Suprapubic skin (tissue), 4 donors: ENCODE results near the gene TRAF3IP1. TPM values are rescaled to one million over a fixed set of nuclear protein-coding genes. Genes with fewer than 3 reads are reported as not detected.
A peak's percentile ranks its signal among the peaks of the same experiment; 100 is the strongest.

Experiments
- DNase-seq, 2 donors: peaks; one replicate each; pipeline ENCODE4 v3.0.0-alpha.2; 2019; ENCODE audit warnings: low spot score in 2 of 2
- H3K27ac ChIP-seq: fragments of 200-600 bp; sonication (generic); one replicate; pipeline ENCODE4 v1.5.1; 2019
- H3K27me3 ChIP-seq: fragments of 200-600 bp; sonication (generic); one replicate; pipeline ENCODE4 v1.5.1; 2019
- H3K36me3 ChIP-seq: fragments of 200-600 bp; sonication (generic); one replicate; pipeline ENCODE4 v1.5.1; 2019
- H3K4me1 ChIP-seq: fragments of 200-600 bp; sonication (generic); one replicate; pipeline ENCODE4 v1.5.1; 2019
- H3K4me3 ChIP-seq: fragments of 200-600 bp; sonication (generic); one replicate; pipeline ENCODE4 v1.5.1; 2019; ENCODE audit warnings: mild to moderate bottlenecking
- H3K9me3 ChIP-seq: fragments of 200-600 bp; sonication (generic); one replicate; pipeline ENCODE4 v1.5.1; 2019
- EP300 ChIP-seq: sonication (generic); formaldehyde crosslinking; IDR thresholded peaks from one replicate; pipeline ENCODE4 v1.6.1; 2017; ENCODE audit warnings: antibody characterized with exemption
- POLR2A ChIP-seq, 2 donors: fragments of 450-650 bp; IDR thresholded peaks; one replicate each; pipeline ENCODE4 v1.6.1; 2017; ENCODE audit warnings: antibody characterized with exemption in 2 of 2, mild to moderate bottlenecking in 2 of 2, moderate library complexity in 2 of 2
- POLR2AphosphoS5 ChIP-seq, 3 donors: sonication (generic); formaldehyde crosslinking; IDR thresholded peaks; one replicate each; pipeline ENCODE4 v1.6.1; 2017; ENCODE audit warnings: antibody characterized with exemption in 3 of 3
- WGBS: methylation state at CpG from one replicate; pipeline ENCODE4 v1.1.5; 2018; 5-methylcytosine and 5-hydroxymethylcytosine counted together
- total RNA-seq, 4 donors: library from RNA; depleted of rRNA; stranded (reverse); fragments of >200 nt; gene quantifications; one replicate each; pipeline ENCODE4 v1.1.0, GENCODE V29; 2016
- TF ChIP-seq, protein P1 (sequence below), 2 donors: fragments of 200-600 bp in 1 of 2; fragments of 450-650 bp in 1 of 2; sonication (generic) in 1 of 2; IDR thresholded peaks; one replicate each; pipeline ENCODE4 v1.5.1; 2016 to 2019; ENCODE audit warnings: antibody characterized with exemption in 2 of 2, mild to moderate bottlenecking in 1 of 2, moderate library complexity in 1 of 2

Gene TRAF3IP1
- total RNA-seq, 4 donors from 2014 or later: 10.2 to 15.4 (median 10.6) TPM

DNA sequence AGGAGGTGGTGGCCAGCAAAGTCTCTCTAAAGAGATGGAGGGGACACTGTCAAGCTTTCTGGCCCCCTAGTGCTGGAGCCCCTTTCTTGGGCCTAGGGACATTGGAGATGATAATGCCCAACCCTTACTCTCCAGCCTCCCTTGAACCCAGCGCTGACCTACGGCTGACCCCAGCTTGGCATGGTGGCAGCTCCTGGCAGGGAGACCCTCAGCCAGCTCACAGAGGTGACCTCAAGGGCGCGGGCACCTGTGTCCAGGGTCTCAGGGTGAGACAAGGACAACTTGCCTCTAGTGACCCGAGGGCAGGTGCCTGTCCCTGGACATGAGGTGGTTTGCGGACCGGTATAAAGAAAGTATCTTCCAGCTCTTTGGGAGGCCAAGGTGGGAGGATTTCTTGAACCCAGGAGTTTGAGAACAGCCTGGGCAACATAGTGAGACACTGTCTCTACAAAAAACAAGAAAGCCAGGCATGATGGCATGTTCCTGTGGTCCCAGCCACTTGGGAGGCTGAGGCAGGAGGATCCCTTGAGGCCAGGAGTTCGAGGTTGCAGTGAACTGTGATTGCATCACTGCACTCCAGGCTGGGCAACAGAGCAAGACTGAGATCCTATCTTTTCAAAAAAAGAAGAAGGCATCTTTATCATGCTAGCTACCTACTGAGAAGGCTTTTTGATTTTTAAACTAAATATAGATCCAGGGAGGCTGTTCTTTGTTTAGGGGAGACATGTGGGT is 28.6 kb upstream of the TRAF3IP1 start:
- no peak for TF ChIP-seq EP300
- no peak for TF ChIP-seq POLR2A (IDR thresholded peaks at IDR 0.05)
- TF ChIP-seq, protein P1, sequence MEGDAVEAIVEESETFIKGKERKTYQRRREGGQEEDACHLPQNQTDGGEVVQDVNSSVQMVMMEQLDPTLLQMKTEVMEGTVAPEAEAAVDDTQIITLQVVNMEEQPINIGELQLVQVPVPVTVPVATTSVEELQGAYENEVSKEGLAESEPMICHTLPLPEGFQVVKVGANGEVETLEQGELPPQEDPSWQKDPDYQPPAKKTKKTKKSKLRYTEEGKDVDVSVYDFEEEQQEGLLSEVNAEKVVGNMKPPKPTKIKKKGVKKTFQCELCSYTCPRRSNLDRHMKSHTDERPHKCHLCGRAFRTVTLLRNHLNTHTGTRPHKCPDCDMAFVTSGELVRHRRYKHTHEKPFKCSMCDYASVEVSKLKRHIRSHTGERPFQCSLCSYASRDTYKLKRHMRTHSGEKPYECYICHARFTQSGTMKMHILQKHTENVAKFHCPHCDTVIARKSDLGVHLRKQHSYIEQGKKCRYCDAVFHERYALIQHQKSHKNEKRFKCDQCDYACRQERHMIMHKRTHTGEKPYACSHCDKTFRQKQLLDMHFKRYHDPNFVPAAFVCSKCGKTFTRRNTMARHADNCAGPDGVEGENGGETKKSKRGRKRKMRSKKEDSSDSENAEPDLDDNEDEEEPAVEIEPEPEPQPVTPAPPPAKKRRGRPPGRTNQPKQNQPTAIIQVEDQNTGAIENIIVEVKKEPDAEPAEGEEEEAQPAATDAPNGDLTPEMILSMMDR (IDR thresholded peaks at IDR 0.05): no peak
- TF ChIP-seq POLR2AphosphoS5 (IDR thresholded peaks at IDR 0.05): no peak
- Histone ChIP-seq H3K27me3 (no peaks in the 10 kb centered on the region), H3K4me3 (no peak overlapping the region), H3K4me1 (peaks cover 39% of the 10 kb centered on the region), H3K9me3 (no peaks in the 10 kb centered on the region), H3K27ac (peak overlapping the region; percentile 89), H3K36me3 (no peaks in the 10 kb centered on the region)
- 95% methylated on average over 2 of the region's 8 CpGs for WGBS
- no peak for DNase-seq

DNA sequence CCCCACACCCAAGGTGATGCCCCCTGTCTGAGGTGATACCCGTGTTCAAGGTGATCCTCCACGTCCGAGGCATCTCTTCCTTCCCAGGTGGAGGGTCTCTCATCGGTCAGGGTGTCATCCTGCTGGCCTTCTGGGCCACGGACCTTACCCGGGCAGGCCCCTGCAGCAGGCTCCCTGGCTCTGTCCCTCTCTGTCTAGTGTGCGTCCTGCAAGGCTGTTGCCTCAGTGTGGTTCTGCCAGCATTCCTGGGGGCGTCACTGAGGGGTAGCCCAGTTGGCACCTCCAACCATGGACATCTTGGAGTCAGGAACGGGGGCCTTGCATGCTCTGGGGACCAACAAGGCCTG is 26.3 kb upstream of the TRAF3IP1 start:
- peaks cover 3% of the 10 kb centered on the region for H3K27me3 ChIP-seq
- H3K4me3 ChIP-seq: no peak overlapping the region
- TF ChIP-seq POLR2AphosphoS5 (IDR thresholded peaks at IDR 0.05): no peak
- TF ChIP-seq, protein P1 (IDR thresholded peaks at IDR 0.05): no peak
- no peak for TF ChIP-seq POLR2A (IDR thresholded peaks at IDR 0.05)
- TF ChIP-seq EP300: no peak
- no peaks in the 10 kb centered on the region for H3K9me3 ChIP-seq
- WGBS: 100% methylated on average over 1 of the region's 9 CpGs
- peaks cover 25% of the 10 kb centered on the region for H3K4me1 ChIP-seq
- peak in 1 of 2 donors; percentile 59 for DNase-seq
- no peak overlapping the region for H3K27ac ChIP-seq
- no peaks in the 10 kb centered on the region for H3K36me3 ChIP-seq

DNA sequence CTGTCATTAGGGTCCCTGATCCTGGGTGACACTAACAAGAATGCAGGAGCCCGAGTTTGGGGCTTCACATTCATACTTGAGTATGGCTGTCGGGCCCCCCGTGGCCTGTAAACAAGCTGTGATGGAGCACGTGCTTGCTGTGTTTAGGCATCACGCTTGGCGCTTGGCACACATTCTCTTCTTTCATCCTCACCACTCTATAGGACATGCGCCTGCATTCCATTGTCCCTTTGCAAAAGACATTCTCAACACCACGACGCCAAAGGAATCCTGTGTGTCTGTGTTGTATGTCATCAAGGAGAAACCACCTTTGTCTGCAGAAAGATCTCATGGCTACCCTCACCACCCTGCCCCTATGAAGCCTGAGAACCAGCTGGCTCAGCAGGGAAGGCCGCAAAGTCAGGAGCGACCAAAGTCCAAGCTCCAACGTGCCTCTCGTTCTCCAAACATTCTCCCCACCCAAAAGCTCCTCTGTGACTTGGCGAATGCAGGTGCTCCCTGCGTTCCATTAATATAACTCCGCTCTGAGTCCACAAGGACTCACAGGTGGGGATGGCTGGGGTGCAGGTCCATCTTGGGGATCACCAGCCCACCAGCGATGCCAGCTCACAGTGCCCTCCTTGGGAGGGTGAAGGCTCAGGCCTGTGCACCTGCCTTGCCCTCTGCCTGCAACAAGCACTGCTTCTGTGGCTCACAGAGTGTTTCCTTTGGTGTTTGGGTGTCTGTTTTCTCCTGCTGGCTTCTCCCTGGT is 25.8 kb upstream of the TRAF3IP1 start:
- H3K9me3 ChIP-seq: no peaks in the 10 kb centered on the region
- H3K4me1 ChIP-seq: peaks cover 21% of the 10 kb centered on the region
- no peaks in the 10 kb centered on the region for H3K36me3 ChIP-seq
- H3K4me3 ChIP-seq: no peak overlapping the region
- no peak overlapping the region for H3K27ac ChIP-seq
- TF ChIP-seq EP300: no peak
- TF ChIP-seq, protein P1 (IDR thresholded peaks at IDR 0.05): no peak
- TF ChIP-seq POLR2A (IDR thresholded peaks at IDR 0.05): no peak
- TF ChIP-seq POLR2AphosphoS5 (IDR thresholded peaks at IDR 0.05): no peak
- 88% methylated on average over 17 of the region's 17 CpGs for WGBS
- peaks cover 3% of the 10 kb centered on the region for H3K27me3 ChIP-seq
- DNase-seq: peak in 1 of 2 donors; percentile 40

DNA sequence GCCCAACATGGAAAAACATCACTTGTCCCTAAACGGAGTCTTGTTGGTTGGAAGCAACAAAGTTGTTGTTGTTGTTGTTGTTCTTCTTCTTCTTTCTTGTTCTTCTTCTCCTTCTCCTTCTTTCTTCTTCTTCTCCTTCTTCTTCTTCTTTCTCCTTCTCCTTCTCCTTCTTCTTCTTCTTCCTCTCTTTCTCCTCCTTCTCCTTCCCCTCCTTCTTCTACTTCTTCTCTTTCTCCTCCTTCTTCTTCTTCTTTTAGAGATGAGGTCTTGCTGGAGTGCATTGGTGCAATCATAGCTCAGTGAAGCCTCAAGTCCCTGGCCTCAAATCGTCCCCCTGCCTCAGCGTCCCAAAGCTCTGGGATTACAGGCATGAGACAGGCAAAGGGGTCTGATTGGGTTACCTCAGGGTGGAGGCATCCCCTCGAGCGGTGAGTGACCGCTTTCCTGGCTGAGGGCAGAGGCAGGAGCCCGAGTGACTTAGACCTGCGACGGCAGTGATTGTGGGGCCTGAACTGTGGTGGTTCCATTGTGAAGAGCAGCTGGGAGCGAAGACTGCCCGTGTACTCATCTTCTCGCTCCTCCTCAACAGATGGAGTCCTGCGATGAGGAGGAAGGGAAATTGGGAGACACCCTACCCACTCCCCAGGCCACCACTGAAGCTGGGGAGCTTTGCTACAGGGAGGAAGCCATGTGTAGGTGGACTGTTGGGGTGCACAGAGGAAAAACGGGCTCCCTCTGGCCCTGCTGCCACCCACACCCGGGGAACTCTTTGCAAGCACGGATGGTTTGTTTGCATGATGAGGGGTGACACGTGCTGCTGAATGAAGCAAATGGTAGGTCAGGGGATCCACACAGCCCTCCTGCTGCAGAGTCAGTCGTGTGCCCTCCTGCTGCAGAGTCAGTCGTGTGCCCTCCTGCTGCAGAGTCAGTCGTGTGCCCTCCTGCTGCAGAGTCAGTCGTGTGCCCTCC is 24.9 kb upstream of the TRAF3IP1 start:
- Histone ChIP-seq H3K27ac (no peak overlapping the region), H3K36me3 (no peaks in the 10 kb centered on the region), H3K27me3 (peaks cover 3% of the 10 kb centered on the region), H3K4me1 (peaks cover 20% of the 10 kb centered on the region), H3K9me3 (no peaks in the 10 kb centered on the region), H3K4me3 (no peak overlapping the region)
- DNase-seq: no peak
- TF ChIP-seq EP300 (no peak), POLR2AphosphoS5 (IDR thresholded peaks at IDR 0.05) (no peak), POLR2A (IDR thresholded peaks at IDR 0.05) (no peak)
- TF ChIP-seq, protein P1 (IDR thresholded peaks at IDR 0.05): no peak
- 88% methylated on average over 14 of the region's 21 CpGs for WGBS
